ENCODE data around the gene C6orf132. TPM values are rescaled to one million over a fixed set of nuclear protein-coding genes. Genes with fewer than 3 reads are reported as not detected.

The C6orf132 gene
- total and polyA plus RNA-seq, 12 donors: 0.09 to 4.7 (median 1.4) TPM

DNA sequence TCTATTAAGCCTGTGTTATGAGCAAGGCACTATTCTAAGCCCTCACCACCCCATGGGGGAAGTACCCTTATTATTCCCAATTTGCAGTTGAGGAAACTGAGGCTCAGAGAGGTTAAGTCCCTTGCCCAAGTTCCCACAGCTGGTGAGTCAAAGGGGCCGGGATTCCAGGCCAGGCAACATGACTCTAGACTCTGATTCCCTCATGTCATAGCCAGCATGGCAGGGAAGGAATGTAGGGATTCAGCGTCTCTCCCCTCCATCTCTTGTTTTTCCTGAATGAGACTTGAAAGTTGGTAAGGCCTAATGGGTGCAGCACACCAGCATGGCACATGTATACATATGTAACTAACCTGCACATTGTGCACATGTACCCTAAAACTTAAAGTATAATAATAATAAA, 6.7 kb downstream of the C6orf132 start:
- TF ChIP-seq POLR2A (IDR thresholded peaks at IDR 0.05): no peak
- TF ChIP-seq, protein P1, sequence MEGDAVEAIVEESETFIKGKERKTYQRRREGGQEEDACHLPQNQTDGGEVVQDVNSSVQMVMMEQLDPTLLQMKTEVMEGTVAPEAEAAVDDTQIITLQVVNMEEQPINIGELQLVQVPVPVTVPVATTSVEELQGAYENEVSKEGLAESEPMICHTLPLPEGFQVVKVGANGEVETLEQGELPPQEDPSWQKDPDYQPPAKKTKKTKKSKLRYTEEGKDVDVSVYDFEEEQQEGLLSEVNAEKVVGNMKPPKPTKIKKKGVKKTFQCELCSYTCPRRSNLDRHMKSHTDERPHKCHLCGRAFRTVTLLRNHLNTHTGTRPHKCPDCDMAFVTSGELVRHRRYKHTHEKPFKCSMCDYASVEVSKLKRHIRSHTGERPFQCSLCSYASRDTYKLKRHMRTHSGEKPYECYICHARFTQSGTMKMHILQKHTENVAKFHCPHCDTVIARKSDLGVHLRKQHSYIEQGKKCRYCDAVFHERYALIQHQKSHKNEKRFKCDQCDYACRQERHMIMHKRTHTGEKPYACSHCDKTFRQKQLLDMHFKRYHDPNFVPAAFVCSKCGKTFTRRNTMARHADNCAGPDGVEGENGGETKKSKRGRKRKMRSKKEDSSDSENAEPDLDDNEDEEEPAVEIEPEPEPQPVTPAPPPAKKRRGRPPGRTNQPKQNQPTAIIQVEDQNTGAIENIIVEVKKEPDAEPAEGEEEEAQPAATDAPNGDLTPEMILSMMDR (IDR thresholded peaks at IDR 0.05): no peak
- whole genome bisulfite sequencing, 4 donors: 87 to 98% (median 90%) methylated on average over 2 of the region's 2 CpGs
- H3K4me3 ChIP-seq: no peak overlapping the region
- intact Hi-C loops (cut with DNase I): no loop called here
- H3K27me3 ChIP-seq: no peaks in the 10 kb centered on the region
- H3K27ac ChIP-seq: no peak overlapping the region
- no peaks in the 10 kb centered on the region for H3K36me3 ChIP-seq (replicated peaks in 1 of 2)
- peaks cover 0 to 16% of the 10 kb centered on the region in 2 donors for H3K4me1 ChIP-seq (replicated peaks in 1 of 2)
- no peaks in the 10 kb centered on the region for H3K9me3 ChIP-seq (replicated peaks in 1 of 3)
- no peak for DNase-seq

DNA sequence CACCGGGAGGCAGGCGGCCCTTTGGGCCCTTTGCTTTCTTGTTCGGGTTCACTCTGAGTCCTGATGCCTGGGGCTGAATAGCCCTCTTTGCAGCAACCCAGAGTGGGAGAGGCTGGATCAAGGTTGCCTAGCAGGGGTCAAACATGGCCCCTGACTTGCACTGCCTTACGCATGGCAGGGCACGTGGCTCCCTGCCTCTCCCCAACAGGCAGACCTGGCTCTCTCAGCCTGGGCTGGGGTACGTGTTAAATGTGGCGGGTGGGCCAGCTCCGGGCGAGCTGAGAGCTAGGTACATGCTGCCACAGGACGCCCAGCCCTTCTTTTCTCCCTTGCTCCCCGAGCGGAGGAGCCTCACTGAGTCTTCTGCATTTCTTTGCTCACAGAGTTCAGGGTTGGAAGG, 7.3 kb downstream of the C6orf132 start:
- Histone ChIP-seq H3K4me3 (no peak overlapping the region), H3K27me3 (no peaks in the 10 kb centered on the region), H3K36me3 (replicated peaks in 1 of 2) (no peaks in the 10 kb centered on the region), H3K27ac (no peak overlapping the region), H3K4me1 (replicated peaks in 1 of 2) (peaks cover 0 to 11% of the 10 kb centered on the region in 2 donors), H3K9me3 (replicated peaks in 1 of 3) (no peaks in the 10 kb centered on the region)
- intact Hi-C loops (cut with DNase I): no loop called here
- DNase-seq: no peak
- 87 to 94% (median 92%) methylated on average over 9 to 12 of the region's 12 CpGs for WGBS, 4 donors
- no peak for TF ChIP-seq POLR2A (IDR thresholded peaks at IDR 0.05)
- TF ChIP-seq, protein P1 (IDR thresholded peaks at IDR 0.05): no peak

DNA sequence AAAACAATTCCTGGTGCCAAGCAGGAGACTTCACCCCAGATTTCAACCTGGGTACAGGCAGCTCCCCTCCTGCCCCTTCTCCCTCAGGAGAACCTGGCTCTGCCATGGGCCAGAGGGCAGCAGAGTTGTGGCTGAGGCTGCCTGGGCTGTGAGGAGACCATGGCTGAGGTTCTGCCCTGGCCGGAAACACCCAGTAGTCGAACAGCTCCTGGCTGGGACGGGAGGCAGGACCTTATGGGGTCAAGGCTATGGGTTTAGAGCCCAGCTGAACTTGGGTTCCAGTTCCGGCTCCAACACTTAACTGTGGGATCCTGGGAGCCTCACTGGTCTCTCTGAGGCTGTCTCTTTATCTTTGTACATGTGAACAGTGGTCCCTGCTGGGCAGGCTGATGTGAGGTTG, 8.5 kb downstream of the C6orf132 start:
- 57 to 89% (median 65%) methylated on average over 4 of the region's 4 CpGs; no CpG with 5 or more reads in 1 of the 4 donors for WGBS, 4 donors
- H3K27me3 ChIP-seq: no peaks in the 10 kb centered on the region
- DNase-seq: no peak
- no peak for TF ChIP-seq POLR2A (IDR thresholded peaks at IDR 0.05)
- TF ChIP-seq, protein P1 (IDR thresholded peaks at IDR 0.05): no peak
- no peaks in the 10 kb centered on the region for H3K36me3 ChIP-seq (replicated peaks in 1 of 2)
- H3K27ac ChIP-seq: no peak overlapping the region
- H3K9me3 ChIP-seq (replicated peaks in 1 of 3): no peaks in the 10 kb centered on the region
- no peak overlapping the region for H3K4me3 ChIP-seq
- intact Hi-C loops (cut with DNase I): no loop called here
- peaks cover 0 to 11% of the 10 kb centered on the region in 2 donors for H3K4me1 ChIP-seq (replicated peaks in 1 of 2)

DNA sequence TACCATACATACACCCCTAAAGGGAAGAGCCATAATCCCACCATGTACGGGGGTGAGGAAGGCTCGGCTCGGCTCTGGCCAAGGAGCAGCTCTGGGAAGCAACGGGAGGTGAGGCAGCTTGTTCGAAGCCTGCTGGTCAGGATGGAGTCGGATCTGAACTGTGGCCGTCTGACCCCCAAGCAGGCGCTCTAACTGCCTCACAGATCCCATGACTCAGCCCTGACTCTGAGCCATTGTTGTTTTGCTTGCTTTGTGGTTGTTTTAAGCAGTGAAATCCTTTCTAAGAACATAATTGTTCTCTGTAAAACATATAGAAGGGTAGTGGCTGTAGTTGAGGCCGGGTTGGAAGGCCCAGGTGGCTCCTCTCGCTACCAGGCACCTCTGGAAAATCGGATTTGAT, 10.9 kb downstream of the C6orf132 start:
- no peak overlapping the region for H3K4me3 ChIP-seq
- H3K27me3 ChIP-seq: no peaks in the 10 kb centered on the region
- H3K36me3 ChIP-seq (replicated peaks in 1 of 2): no peaks in the 10 kb centered on the region
- H3K27ac ChIP-seq: no peak overlapping the region
- no peak for DNase-seq
- no peak for TF ChIP-seq POLR2A (IDR thresholded peaks at IDR 0.05)
- TF ChIP-seq, protein P1 (IDR thresholded peaks at IDR 0.05): no peak
- 84 to 95% (median 90%) methylated on average over 4 to 11 of the region's 11 CpGs for WGBS, 4 donors
- H3K9me3 ChIP-seq (replicated peaks in 1 of 3): no peaks in the 10 kb centered on the region
- intact Hi-C loops (cut with DNase I): no loop called here
- H3K4me1 ChIP-seq (replicated peaks in 1 of 2): peaks cover 0 to 2% of the 10 kb centered on the region in 2 donors

Data from adrenal gland (tissue), 12 donors.